Endothelial cell of umbilical vein (primary cell): ENCODE data around the gene HMCN1. TPM values are rescaled to one million over a fixed set of nuclear protein-coding genes. Genes with fewer than 3 reads are reported as not detected.

ENCODE experiments used
- BruUV-seq: library from RNA; stranded (reverse); fragments of 400-500 nt; replicated peaks from 2 replicates; lab custom pipeline; 2021; lab: Mats Ljungman, UMichigan
- CTCF ChIA-PET: fragments of 300-600, 350-600 bp; sonication (Branson Sonifier 250); formaldehyde crosslinking; loops from one replicate; lab custom pipeline; 2021; ENCODE audit warnings: antibody characterized with exemption, inconsistent platforms; lab: Charles Lee
- POLR2A ChIA-PET: fragments of 300-600, 350-600 bp; sonication (Branson Sonifier 250); formaldehyde crosslinking; loops from one replicate; lab custom pipeline; 2021; ENCODE audit warnings: antibody characterized with exemption, inconsistent platforms; lab: Charles Lee
- DNase-seq: peaks from one replicate; pipeline ENCODE4 v3.0.0-alpha.2; 2011; ENCODE audit warnings: low read depth, low spot score
- FAIRE-seq: peaks from 2 replicates; lab custom pipeline; 2011; peaks lifted over from hg19 to GRCh38; lab: Jason Lieb, UNC
- H2AFZ ChIP-seq: 2 replicates; pipeline ENCODE4 v1.6.0; 2012; ENCODE audit warnings: low read depth, low read length, control low read depth, inconsistent platforms
- H3K27ac ChIP-seq: 2 replicates; pipeline ENCODE4 v1.5.1; 2011; ENCODE audit warnings: low read depth, mild to moderate bottlenecking, control low read depth, low read length, moderate library complexity; ENCODE audit not compliant: insufficient read depth
- H3K27me3 ChIP-seq, 2 experiments: 2 replicates each; pipeline versions ENCODE4 v1.6.0 to v1.6.1; 2011; ENCODE audit warnings: low read length in 2 of 2, mixed read lengths in 1 of 2; ENCODE audit not compliant: control insufficient read depth in 2 of 2, insufficient read depth in 2 of 2
- H3K36me3 ChIP-seq, 2 experiments: 2 replicates in 1 of 2; 3 replicates in 1 of 2; pipeline ENCODE4 v1.5.1; 2011; ENCODE audit warnings: low read length in 2 of 2, mild to moderate bottlenecking in 1 of 2, moderate library complexity in 1 of 2; ENCODE audit not compliant: control insufficient read depth in 2 of 2, insufficient read depth in 2 of 2; ENCODE audit errors: extremely low read depth in 1 of 2
- H3K4me1 ChIP-seq: 3 replicates; pipeline ENCODE4 v1.5.1; 2011; ENCODE audit warnings: mild to moderate bottlenecking, low read length; ENCODE audit not compliant: control insufficient read depth, insufficient read depth; ENCODE audit errors: extremely low read depth
- H3K4me2 ChIP-seq: 2 replicates; pipeline ENCODE4 v1.6.1; 2011; ENCODE audit warnings: low read length, control low read depth, mixed read lengths; ENCODE audit not compliant: insufficient read depth
- H3K4me3 ChIP-seq, 3 experiments: fragments of 200-600 bp in 1 of 3; sonication (generic), shearing (Covaris generic) in 1 of 3; replicated peaks in 1 of 3; 2 replicates each; pipeline ENCODE4 v1.5.1; 2011 to 2016; ENCODE audit warnings: control low read depth in 3 of 3, low read length in 3 of 3, mild to moderate bottlenecking in 2 of 3, inconsistent platforms in 1 of 3, low read depth in 1 of 3, moderate library complexity in 1 of 3; ENCODE audit not compliant: insufficient read depth in 1 of 3
- H3K79me2 ChIP-seq: 2 replicates; pipeline ENCODE4 v1.6.0; 2012; ENCODE audit warnings: low read length, inconsistent platforms; ENCODE audit not compliant: control insufficient read depth, insufficient read depth
- H3K9ac ChIP-seq: replicated peaks from 2 replicates; pipeline ENCODE3; 2011; ENCODE audit warnings: low read length, control low read depth; ENCODE audit not compliant: insufficient read depth; ENCODE audit errors: extremely low read depth
- H3K9me1 ChIP-seq: replicated peaks from 3 replicates; pipeline ENCODE4 v1.6.0; 2011; ENCODE audit warnings: mild to moderate bottlenecking, low read length; ENCODE audit not compliant: control insufficient read depth, insufficient read depth; ENCODE audit errors: extremely low read depth
- H3K9me3 ChIP-seq: replicated peaks from 2 replicates; pipeline ENCODE4 v1.5.1; 2012; ENCODE audit warnings: low read length, inconsistent platforms; ENCODE audit not compliant: control insufficient read depth, insufficient read depth
- H4K20me1 ChIP-seq: replicated peaks from 2 replicates; pipeline ENCODE3; 2011; ENCODE audit warnings: mild to moderate bottlenecking, low read length; ENCODE audit not compliant: control insufficient read depth, insufficient read depth; ENCODE audit errors: extremely low read depth
- EZH2 ChIP-seq: IDR thresholded peaks from 2 replicates; pipeline ENCODE4 v1.6.1; 2012; ENCODE audit warnings: borderline replicate concordance, low read depth, mild to moderate bottlenecking, moderate library complexity, low read length, inconsistent platforms; ENCODE audit not compliant: severe bottlenecking
- FOS ChIP-seq: IDR thresholded peaks from 2 replicates; pipeline ENCODE4 v1.6.1; 2011; ENCODE audit warnings: mild to moderate bottlenecking, low read length, moderate library complexity, borderline replicate concordance; ENCODE audit not compliant: insufficient read depth
- GATA2 ChIP-seq: IDR thresholded peaks from 2 replicates; pipeline ENCODE4 v1.7.0; 2011; ENCODE audit warnings: low read depth, mild to moderate bottlenecking, moderate library complexity, mixed read lengths, low read length; ENCODE audit not compliant: insufficient read length, insufficient read depth
- JUN ChIP-seq: IDR thresholded peaks from 2 replicates; pipeline ENCODE4 v1.6.1; 2011; ENCODE audit warnings: borderline replicate concordance, low read depth; ENCODE audit not compliant: insufficient read length, insufficient read depth
- MYC ChIP-seq: IDR thresholded peaks from one replicate; pipeline ENCODE4 v1.6.1; 2011; ENCODE audit warnings: mild to moderate bottlenecking, low read depth, low read length
- POLR2A ChIP-seq: IDR thresholded peaks from 2 replicates; pipeline ENCODE4 v1.6.1; 2012; ENCODE audit warnings: low read depth, mild to moderate bottlenecking, control low read depth, low read length
- POLR2AphosphoS5 ChIP-seq: IDR thresholded peaks from 2 replicates; pipeline ENCODE4 v1.6.1; 2012; ENCODE audit warnings: low read depth, mild to moderate bottlenecking, control low read depth, low read length, moderate library complexity; ENCODE audit not compliant: insufficient read depth
- dilution Hi-C: fragments of 300-500 bp; cut with MboI; formaldehyde crosslinking; loops from one replicate; pipeline ENCODE4 v1.15.0; 2019; ENCODE audit warnings: low sequenced_read_pairs; ENCODE audit not compliant: extremely low pct_ligation_motif_present
- intact Hi-C: fragments of 100-400 bp; cut with micrococcal nuclease; formaldehyde crosslinking; loops from one replicate; pipeline ENCODE4 v1.10.0; 2022
- polyA plus RNA-seq, 4 experiments: library from polyadenylated mRNA; depleted of rRNA in 3 of 4; stranded (reverse) in 3 of 4; unstranded in 1 of 4; fragments of >200 nt; gene quantifications; 2 replicates each; pipeline versions ENCODE4 v1.2.1 to v1.2.3, GENCODE V29; 2011 to 2012; ENCODE audit warnings: missing spikeins in 1 of 4
- total RNA-seq: library from RNA; stranded (reverse); gene quantifications from 2 replicates; pipeline ENCODE4 v1.2.3, GENCODE V29; 2021
- TF ChIP-seq, protein P1 (sequence below), 2 donors: IDR thresholded peaks; 1 replicate in 1 of 2; 2 replicates in 1 of 2; pipeline ENCODE4 v1.5.1; 2011; ENCODE audit warnings: low read length in 2 of 2, mild to moderate bottlenecking in 2 of 2, moderate library complexity in 2 of 2, control low read depth in 1 of 2, inconsistent platforms in 1 of 2, low read depth in 1 of 2; ENCODE audit not compliant: insufficient read depth in 1 of 2; ENCODE audit errors: extremely low read depth in 1 of 2
- TF ChIP-seq, protein P2 (sequence below): IDR thresholded peaks from 2 replicates; pipeline ENCODE4 v1.6.1; 2011; ENCODE audit not compliant: insufficient read depth, insufficient read length

Gene HMCN1
- total and polyA plus RNA-seq, 2 donors (not counting 3 experiments of a cell fraction or from before 2014, with no cell fraction given) = 10.3 to 16.0 TPM

DNA sequence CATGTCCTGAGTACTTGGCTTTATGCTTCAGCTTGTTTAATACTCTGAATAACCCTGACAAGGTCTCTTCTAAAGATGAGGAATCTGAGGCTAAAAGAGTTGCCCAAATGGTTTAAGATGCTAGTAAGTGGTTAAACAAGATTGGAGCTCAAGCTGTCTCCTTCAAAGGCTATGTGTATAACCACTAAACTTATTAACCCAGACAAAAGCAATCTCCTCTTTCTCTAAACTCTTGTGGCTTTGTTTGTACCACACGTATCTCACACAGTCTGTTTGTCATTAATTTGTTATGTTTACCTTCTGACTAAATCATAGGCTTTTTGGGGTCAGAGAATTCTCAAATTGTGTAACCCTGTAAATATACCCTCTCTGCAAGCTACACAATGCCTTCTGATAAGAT lies 89.9 kb downstream of the HMCN1 start:
- Histone ChIP-seq H3K4me2 (no peak overlapping the region), H3K9ac (no peak overlapping the region), H3K36me3 (no peaks in the 10 kb centered on the region), H2AFZ (no peak overlapping the region), H3K9me1 (no peaks in the 10 kb centered on the region), H3K27me3 (no peaks in the 10 kb centered on the region), H3K4me1 (peaks cover 17% of the 10 kb centered on the region), H4K20me1 (no peaks in the 10 kb centered on the region), H3K27ac (no peak overlapping the region), H3K79me2 (no peaks in the 10 kb centered on the region), H3K4me3 (no peak overlapping the region), H3K9me3 (no peaks in the 10 kb centered on the region)
- BruUV-seq = no TSS peak
- ChIA-PET POLR2A (no interaction called here), CTCF (no interaction called here)
- DNase-seq = no peak
- FAIRE-seq = no peak
- intact Hi-C loops = no loop called here
- TF ChIP-seq MYC (no peak), POLR2AphosphoS5 (no peak), POLR2A (no peak), EZH2 (no peak), GATA2 (no peak), JUN (no peak), FOS (no peak)
- TF ChIP-seq, protein P1, sequence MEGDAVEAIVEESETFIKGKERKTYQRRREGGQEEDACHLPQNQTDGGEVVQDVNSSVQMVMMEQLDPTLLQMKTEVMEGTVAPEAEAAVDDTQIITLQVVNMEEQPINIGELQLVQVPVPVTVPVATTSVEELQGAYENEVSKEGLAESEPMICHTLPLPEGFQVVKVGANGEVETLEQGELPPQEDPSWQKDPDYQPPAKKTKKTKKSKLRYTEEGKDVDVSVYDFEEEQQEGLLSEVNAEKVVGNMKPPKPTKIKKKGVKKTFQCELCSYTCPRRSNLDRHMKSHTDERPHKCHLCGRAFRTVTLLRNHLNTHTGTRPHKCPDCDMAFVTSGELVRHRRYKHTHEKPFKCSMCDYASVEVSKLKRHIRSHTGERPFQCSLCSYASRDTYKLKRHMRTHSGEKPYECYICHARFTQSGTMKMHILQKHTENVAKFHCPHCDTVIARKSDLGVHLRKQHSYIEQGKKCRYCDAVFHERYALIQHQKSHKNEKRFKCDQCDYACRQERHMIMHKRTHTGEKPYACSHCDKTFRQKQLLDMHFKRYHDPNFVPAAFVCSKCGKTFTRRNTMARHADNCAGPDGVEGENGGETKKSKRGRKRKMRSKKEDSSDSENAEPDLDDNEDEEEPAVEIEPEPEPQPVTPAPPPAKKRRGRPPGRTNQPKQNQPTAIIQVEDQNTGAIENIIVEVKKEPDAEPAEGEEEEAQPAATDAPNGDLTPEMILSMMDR (IDR thresholded peaks at IDR 0.05; ENCODE audit: extremely low read depth in 1 of 2, insufficient read depth in 1 of 2, low read depth in 1 of 2, low read length in 2 of 2) = no peak
- TF ChIP-seq, protein P2, sequence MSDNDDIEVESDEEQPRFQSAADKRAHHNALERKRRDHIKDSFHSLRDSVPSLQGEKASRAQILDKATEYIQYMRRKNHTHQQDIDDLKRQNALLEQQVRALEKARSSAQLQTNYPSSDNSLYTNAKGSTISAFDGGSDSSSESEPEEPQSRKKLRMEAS = no peak
- dilution Hi-C loops = no loop called here
